CD4-positive, alpha-beta T cell treated with Interleukin-2 at 100 ng/mL for 4 hours (primary cell): ENCODE data around the gene CEBPB.
"Not testable (repeated sequence)": the region's sequence is repeated elsewhere in the genome, so short reads cannot be mapped to it uniquely, and the experiment has no call there.

Source experiments
- DNase-seq: peaks from one replicate; pipeline ENCODE4 v3.0.0-alpha.2; 2020; ENCODE audit warnings: low spot score

CEBPB gene

DNA sequence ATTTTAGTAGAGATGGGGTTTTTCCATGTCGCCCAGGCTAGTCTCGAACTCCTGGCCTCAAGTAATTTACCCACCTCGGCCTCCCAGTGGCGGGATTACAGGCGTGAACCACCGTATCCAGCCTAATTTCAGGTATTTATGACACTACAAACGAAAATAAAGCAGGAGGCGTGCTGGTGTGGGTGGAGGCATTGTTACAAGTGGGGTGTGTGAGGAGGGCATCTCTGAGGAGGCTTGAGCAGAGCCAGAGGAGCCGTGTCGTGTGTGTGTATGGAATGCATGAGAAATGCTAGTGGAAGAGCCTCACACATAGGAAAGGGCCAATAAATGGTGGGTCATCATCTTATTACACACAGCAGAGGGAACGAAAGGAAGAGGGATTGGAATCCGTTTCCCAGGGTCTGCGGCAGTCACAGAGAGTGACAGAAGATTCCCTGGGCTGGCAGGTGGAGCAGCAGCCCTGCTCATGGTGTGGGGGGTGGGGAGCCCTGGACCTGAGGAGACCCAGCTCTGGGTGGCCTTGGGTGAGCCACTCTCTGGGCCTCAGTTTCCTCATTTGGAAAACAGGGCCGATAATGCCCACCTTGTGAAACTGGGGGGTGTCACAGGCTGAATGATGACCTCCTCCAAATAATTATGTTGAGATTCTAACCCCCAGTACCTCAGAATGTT is 19.9 kb upstream of the CEBPB start:
- DNase-seq, result no peak

DNA sequence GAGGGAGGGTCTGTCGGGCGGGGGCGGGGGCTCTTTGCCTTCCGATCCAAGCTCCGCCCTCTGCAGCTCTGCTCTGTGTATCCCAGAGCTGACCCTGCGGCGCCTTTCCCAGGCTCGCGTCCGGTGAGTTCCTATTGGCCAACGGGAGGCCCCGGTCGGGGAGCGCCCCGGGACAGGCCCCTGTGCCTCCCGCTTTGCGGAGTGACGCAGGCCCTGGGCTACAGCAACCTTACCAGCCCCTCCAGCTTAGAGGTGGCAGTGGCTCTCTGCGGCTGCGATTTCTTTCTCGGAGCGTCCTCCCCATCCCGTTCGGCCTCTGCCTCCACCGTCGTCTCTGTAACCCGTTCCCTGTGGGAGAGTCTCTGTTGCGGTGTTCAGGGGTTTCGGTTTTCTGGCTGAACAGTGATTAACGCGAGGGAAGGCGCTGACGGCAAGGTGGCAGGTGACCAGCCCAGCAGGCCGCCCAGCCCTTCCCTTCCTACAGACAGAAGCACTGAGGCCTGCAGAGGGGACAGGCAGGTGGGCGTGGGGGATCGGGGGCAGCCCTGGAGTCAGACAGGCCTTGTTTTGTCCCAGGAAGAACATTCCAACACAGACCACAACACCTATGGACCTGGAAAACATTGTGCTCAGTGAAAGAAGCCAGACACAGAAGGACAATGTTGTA is 18.1 kb upstream of the CEBPB start:
- no peak for DNase-seq

DNA sequence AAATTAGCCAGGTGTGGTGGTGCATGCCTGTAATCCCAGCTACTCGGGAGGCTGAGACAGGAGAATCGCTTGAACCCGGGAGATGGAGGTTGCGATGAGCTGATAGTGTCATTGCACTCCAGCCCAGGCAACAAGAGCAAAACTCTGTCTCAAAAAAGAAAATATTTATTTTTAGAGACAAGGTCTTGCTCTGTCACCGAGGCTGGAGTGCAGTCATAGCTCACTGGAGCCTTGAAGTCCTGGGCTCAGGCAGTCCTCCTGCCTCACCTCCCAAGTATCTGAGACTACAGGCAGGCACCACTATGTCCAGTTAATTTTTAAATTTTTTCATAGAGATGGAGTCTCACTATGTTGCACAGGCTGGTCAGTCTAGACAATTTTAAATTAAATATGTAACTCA is 16.2 kb upstream of the CEBPB start:
- no peak for DNase-seq

DNA sequence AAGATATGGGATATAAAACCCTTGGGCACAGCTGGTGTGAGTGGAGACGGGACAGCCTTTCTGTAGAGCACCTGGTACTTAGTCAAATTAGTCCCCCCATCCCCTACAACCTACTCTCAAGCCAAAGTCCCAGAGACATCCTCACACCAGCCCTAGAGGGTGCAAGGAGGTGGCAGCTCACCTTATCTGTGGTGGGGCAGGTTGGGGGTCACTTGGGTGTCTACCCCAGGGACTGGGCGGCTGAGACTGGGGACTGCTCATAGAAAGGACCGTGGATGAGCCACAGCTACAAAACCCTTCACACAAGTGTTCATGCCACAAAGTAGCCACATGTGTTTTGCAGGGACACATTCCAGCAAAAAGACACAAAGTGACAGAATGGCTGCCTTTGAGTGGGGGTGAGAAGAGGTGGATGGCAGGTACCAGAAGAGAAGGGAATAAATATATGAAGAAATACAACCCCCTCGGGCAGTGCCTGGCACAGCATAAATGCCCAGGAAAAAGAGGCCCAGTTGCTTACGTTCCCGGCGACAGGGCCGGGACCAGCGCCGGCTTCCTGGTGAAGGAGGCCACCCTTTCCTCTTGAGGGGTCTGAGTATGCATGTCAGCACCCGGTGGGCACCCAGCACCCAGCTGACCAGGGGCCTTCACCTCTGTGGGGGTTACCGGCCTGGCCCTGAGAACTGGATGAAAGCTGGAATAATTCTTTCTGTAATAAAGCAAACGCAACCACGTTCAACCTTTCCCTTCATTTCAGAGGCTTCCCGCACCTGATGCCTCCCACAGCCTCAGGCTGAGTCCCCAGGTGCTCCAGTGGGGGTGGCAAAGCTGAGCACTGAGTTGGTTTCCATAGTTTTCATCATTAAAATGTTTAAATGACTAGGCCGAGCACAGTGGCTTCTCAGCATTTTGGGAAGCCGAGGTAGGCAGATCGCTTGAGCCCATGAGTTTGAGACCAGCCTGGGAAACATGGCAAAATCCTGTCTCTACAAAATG is 14.4 kb upstream of the CEBPB start:
- DNase-seq, result no peak

DNA sequence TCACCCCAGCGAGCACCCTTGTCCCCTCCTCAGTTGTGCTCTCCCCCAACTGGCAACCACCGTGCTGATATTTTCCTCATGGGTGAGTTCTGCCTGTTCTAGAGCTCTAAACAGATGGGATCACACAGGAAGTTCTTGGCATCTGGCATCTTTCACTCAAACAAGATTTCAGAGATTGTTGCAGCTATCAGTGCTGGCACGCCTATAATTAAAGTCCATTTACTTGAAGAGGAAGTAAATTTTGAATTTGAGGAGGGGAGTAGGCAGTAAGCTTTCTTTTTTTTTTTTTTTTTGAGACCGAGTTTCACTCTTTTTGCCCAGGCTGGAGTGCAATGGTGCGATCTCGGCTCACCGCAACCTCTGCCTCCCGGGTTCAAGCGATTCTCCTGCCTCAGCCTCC is 12.0 kb upstream of the CEBPB start:
- DNase-seq, result not testable (repeated sequence)

DNA sequence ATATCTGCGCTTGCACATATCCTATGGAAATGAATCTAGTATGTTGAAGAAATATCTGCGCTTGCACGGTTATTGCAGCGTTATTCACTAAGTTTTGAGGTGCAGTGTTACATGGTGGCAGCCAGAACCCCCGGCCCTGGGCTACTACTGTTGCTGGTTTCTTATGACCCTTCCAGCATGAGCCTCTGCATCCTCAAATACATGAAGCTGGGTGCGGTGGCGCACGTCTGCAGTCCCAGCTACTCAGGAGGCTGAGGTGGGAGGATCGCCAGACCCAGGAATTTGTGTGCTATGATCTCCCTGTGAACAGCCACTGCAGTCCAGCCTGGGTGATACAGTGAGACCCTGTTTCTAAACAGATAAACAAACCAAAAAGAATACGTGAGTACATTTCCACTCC is 9.3 kb upstream of the CEBPB start:
- DNase-seq, result no peak

DNA sequence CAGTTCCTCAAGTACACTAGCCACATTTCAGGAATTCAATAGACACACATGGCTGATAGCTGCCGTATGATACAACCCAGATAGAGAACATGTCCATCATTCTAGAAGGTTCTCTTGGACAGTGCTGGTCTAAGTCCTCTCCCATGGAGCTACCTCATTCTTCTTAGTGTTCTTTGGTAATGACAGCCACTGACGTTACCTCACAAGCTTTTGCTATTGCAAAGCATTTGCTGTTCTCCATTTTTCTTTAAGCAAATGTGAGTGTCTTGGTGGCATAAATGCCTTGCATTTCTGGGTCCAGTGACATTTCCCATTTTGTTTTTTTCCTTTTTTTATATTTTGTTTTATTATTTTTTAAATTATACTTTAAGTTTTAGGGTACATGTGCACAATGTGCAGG is 8.3 kb upstream of the CEBPB start:
- DNase-seq, result no peak

DNA sequence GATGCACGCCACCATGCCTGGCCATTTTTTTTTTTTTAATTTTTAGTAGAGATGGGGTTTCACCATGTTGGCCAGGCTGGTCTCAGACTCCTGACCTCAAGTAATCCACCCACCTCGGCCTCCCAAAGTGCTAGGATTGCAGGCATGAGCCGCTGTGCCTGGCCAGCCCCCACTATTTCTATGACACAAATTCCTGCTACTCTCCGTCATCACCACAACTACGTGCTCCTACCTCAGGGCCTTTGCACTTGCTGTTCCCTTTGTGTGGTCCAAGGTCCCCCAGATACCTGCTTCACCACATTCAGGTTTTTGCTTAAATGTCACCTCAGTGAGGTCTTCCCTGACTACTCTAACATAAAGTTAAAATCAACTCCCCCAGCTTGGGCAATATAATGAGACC is 5.2 kb upstream of the CEBPB start:
- no peak for DNase-seq

DNA sequence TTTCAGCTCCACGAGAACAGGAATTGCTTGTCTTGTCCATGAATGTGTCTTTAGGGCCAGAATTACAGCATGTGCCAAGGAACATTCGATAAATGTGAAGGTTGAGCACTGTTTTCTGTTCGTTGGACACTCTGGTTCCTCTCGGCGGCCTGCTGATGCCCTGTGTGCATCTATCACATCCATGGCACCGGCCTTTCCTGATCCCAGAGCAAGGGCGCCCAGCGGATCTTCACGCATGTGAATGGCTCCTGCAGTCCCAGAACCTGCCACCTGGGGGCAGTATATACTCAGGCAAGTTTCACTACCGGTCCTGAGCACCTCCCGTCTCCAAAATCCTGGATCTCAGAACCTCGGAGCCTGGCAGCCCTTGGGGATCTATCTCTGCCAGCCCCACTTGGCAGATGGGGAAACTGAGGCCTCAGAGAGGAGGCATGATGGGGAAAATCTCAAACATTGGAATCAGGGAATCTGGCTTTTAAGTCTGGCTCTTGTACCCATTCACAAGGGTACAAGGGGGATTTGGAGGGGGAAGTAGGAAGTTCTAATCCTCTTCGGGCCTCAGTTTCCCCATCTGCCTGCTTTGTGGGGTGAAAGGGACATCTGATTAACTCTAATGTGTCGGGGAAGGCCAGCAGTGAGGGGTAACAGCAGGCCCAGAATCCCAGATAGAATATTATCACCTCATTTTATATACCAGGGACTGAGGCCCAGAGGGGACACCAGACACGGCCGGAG is 4.3 kb upstream of the CEBPB start:
- DNase-seq, result peak; percentile 87

DNA sequence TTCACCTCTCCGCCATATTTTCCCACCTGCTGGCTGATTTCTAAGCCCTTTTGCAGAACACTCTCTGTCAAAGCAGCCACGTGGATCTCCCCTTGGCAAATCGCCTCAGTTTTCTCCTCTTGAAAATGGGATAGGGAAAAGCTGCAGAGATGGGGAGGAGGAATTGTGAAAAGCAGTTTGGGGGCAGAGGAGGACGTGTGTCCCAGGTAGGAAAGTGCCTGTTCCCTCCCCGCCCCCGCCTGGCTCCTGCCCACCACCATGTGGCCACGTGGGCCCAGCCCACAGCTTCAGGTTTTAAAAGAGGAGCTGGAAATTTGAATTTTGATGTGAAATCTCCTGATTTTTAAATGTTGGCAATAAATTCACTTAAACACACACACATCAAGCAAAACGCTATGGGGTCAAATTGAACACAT is 3.6 kb upstream of the CEBPB start:
- DNase-seq, result no peak

DNA sequence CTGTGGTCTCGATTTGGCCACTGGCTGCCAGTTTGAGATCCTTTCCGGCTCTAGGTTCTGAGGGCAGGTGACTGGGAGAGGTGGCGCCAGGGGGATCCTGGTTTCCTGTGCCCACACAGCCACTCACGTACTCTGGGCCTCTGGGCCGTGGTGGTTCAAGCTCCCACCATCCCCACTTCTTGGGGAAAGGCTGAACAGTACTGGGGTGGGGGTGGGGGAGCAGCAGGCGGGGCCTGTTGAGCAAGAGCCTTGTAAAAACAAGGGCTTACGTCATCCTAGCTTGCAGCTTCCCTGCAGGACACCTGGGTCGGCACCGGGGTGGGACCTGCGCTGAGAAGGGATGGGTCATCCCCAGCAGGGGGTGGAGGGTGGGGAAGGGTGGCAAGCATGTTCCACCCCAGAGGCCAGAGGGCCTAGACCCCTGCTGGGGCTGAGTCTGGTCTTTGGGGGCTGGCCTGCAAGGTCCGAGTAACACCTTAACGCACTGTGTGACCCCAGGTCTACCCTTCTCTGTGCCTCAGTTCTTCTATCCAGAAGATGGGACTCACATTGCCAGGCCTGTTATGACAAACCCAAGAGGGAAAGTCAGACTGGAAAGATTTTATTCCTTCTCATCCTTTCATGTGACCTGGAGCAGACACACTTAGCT is 3.1 kb upstream of the CEBPB start:
- DNase-seq, result no peak

DNA sequence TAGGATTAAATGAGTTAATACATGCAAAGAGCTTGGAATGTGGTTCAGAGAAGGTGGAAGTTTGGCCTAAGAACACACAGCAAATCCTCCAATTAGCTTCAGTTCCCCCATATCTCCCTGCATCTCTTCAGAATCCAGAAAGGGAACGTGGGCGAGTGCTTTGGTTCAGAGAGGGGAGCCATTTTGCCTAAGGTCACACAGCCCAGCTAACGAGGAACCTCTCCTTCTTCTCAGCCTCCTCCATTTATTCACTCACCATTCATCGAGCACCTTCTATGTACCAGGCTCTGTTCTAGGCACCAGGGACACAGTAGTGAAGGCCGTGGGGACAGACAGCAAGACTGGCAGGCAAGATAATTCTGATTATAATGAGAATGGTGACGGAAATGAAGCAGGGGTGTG is 2.3 kb upstream of the CEBPB start:
- DNase-seq, result no peak

DNA sequence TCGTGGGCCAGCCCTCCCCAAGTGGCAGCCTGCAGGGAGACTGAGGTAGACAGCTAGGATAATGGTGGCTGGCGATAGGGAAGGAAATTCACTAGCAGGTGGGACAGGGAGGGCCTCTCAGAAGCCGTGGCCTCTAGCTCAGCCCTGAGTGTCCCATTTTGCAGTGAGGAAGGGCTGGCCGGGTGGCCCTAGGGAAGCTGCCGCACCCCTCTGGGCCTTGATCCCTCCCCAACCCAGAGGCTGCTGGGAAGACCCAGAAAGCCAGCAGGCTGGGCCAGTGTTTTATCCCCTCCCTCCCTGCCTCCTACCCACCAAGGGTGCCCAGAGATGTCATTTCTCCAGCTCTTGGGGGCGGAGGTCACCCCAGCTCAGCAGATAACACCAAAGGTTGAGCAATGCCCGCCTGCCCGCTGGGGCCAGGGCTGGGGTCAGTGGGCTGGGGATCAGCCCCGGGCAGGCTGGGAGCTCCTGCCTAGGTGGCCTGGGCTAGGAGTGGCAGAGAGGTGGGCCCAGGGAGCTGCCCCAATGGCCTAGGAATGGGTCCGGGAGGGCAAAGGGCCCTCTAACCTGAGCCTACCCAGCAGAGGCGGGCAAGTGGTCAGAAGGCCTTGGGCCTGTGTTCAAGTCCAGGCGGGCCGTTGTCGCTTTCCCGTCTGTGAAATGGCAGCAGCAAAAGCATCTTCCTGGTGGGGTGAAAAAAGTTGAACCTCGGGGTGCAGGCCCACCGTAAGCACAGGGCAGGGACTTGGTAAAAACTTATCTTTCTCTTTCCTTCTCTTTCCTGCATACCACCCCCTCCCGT is 1.6 kb upstream of the CEBPB start:
- DNase-seq, result no peak

DNA sequence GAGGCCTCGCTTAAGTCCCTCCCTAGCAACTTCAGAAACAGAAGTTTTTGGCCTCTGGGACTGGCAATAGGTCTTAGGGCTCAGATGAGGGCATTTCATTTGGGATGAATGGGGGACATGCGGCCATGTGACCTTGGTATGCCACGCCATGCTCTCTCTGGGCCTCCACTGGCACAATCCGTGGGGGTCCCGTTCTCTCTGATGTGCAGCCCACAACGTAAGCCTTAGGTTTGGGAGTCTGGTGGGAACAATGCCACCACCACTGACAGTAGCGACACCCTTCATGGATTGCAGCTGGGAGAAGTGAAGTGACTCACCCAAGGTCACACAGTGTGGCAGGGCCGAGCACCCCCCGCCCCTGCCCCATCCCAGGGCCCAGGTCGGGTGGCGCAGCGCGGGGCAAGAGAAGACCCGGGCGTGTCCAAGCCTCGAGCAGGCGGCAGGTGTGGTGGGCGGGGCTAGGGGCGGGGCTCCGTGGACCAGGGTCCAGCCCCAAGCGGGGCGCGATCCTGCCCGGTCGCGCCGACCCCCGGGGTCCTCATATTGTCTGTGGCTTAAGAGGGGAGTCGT is 864 bp upstream of the CEBPB start:
- peak; percentile 14 for DNase-seq

DNA sequence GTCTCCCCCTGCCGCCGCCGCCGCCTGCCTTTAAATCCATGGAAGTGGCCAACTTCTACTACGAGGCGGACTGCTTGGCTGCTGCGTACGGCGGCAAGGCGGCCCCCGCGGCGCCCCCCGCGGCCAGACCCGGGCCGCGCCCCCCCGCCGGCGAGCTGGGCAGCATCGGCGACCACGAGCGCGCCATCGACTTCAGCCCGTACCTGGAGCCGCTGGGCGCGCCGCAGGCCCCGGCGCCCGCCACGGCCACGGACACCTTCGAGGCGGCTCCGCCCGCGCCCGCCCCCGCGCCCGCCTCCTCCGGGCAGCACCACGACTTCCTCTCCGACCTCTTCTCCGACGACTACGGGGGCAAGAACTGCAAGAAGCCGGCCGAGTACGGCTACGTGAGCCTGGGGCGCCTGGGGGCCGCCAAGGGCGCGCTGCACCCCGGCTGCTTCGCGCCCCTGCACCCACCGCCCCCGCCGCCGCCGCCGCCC is 474 bp downstream of the CEBPB start:
- DNase-seq, result peak; percentile 54

DNA sequence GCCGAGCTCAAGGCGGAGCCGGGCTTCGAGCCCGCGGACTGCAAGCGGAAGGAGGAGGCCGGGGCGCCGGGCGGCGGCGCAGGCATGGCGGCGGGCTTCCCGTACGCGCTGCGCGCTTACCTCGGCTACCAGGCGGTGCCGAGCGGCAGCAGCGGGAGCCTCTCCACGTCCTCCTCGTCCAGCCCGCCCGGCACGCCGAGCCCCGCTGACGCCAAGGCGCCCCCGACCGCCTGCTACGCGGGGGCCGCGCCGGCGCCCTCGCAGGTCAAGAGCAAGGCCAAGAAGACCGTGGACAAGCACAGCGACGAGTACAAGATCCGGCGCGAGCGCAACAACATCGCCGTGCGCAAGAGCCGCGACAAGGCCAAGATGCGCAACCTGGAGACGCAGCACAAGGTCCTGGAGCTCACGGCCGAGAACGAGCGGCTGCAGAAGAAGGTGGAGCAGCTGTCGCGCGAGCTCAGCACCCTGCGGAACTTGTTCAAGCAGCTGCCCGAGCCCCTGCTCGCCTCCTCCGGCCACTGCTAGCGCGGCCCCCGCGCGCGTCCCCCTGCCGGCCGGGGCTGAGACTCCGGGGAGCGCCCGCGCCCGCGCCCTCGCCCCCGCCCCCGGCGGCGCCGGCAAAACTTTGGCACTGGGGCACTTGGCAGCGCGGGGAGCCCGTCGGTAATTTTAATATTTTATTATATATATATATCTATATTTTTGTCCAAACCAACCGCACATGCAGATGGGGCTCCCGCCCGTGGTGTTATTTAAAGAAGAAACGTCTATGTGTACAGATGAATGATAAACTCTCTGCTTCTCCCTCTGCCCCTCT is 1.1 kb downstream of the CEBPB start:
- peak; percentile 49 for DNase-seq

DNA sequence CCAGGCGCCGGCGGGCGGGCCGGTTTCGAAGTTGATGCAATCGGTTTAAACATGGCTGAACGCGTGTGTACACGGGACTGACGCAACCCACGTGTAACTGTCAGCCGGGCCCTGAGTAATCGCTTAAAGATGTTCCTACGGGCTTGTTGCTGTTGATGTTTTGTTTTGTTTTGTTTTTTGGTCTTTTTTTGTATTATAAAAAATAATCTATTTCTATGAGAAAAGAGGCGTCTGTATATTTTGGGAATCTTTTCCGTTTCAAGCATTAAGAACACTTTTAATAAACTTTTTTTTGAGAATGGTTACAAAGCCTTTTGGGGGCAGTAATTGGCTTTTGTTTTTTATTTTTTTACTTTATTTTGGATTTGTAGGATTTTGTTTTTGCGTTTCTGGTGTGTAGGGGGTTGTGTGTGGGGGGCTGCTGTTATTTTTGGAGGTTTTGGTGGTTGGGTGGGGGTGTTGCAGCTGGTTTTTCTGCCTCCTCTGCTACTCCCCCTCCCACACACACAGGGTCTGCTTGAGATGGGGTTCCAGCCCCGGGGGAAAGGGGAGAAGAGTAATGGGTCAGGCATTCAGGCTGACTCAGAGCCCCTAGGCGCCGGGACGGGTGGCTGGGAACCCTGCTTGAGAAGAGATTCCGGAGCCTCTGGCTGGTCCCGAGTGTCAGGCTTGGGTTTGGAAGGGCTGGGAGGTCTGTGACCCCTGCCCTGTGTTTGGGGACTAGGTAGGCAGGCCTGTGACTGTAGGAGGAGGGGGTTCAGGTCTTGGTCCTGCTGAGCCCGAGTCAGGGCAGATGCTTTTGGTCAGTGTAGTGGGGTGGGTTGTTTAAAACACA is 2.0 kb downstream of the CEBPB start:
- DNase-seq, result peak; percentile 77

DNA sequence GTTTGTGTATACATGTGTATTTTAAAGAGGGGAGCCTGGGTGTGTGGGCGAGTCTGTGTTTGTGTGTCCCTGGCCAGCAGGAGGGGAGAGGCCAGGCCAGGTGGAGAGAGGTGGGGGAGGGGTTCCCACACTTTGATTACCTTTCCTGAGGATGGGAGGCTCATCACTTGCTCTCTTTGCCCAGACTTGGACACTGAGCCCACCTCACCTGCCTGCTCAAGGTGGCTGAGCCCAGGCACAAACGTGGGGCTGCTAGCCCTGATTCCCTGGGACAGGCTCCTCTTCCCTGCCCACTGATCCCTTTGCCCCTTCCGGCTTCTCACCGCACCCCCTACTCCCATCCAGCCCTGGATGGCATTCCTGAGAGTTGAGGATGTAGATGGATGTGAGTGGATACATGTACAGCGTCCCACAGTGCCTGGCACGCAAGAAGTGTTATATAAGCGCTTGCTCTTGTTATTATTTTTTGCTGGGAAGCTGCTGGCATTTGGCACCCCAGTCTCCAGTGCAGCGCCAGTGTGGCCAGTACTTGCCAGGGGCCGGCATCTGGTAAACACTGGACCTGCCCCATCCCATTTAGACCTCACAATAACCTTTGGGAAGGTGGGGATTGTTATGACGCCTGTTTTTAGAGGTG is 2.7 kb downstream of the CEBPB start:
- DNase-seq, result no peak
